HCT116 (cell line): ENCODE data around the gene ACP4. TPM values are rescaled to one million over a fixed set of nuclear protein-coding genes. Genes with fewer than 3 reads are reported as not detected.
"Not testable (repeated sequence)": the region's sequence is repeated elsewhere in the genome, so short reads cannot be mapped to it uniquely, and the experiment has no call there.

Source experiments
- ATAC-seq: fragments of 200-7000 bp; cut with Tn5 transposase; 2 replicates; pipeline ENCODE4 v1.9.1; 2020; ENCODE audit warnings: mild to moderate bottlenecking, moderate library complexity
- BruUV-seq: library from RNA; stranded (reverse); fragments of 400-500 nt; replicated peaks from 2 replicates; lab custom pipeline; 2021; lab: Mats Ljungman, UMichigan
- CTCF ChIA-PET: fragments of 300-600 bp; sonication (Branson Sonifier 250); formaldehyde crosslinking; loops from one replicate; lab custom pipeline; 2021; ENCODE audit warnings: antibody characterized with exemption; lab: Charles Lee
- POLR2A ChIA-PET: fragments of 300-600, 350-600 bp; sonication (Branson Sonifier 250); formaldehyde crosslinking; loops from one replicate; lab custom pipeline; 2021; ENCODE audit warnings: antibody characterized with exemption; lab: Charles Lee
- RAD21 ChIA-PET, 2 experiments: fragments of 300-600 bp; sonication (Branson Sonifier 250); formaldehyde crosslinking; loops; one replicate each; lab custom pipeline; 2023; ENCODE audit warnings: low total read pairs in 2 of 2; ENCODE audit not compliant: uncharacterized antibody in 2 of 2, unreplicated experiment in 2 of 2, low non-redundant PET in 1 of 2; lab: Charles Lee
- DNase-seq: peaks from one replicate; pipeline ENCODE4 v3.0.0-alpha.2; 2010; ENCODE audit warnings: low read depth, low spot score
- H2AFZ ChIP-seq: fragments of 200-600 bp; shearing (Covaris generic), sonication (generic); 2 replicates; pipeline ENCODE4 v1.6.1; 2017; ENCODE audit warnings: low read depth, mixed run types, mixed read lengths, antibody characterized with exemption, low read length; ENCODE audit not compliant: poor library complexity, severe bottlenecking
- H3K27ac ChIP-seq: 2 replicates; pipeline ENCODE4 v1.5.1; 2012; ENCODE audit warnings: low read depth, low read length
- H3K27me3 ChIP-seq: fragments of 200-600 bp; sonication (generic); 2 replicates; pipeline ENCODE4 v1.6.1; 2016; ENCODE audit warnings: mixed run types, low read length, mixed read lengths; ENCODE audit not compliant: insufficient read depth
- H3K36me3 ChIP-seq, 2 experiments: fragments of 200-500 bp in 1 of 2; fragments of 200-600 bp in 1 of 2; sonication (Bioruptor generic) in 1 of 2; sonication (generic) in 1 of 2; 2 replicates each; pipeline versions ENCODE4 v1.5.1 to v1.6.1; 2014 to 2016; ENCODE audit warnings: low read length in 2 of 2, inconsistent platforms in 1 of 2, mixed read lengths in 1 of 2, mixed run types in 1 of 2; ENCODE audit not compliant: insufficient read depth in 2 of 2, control insufficient read depth in 1 of 2
- H3K4me1 ChIP-seq, 2 experiments: fragments of 200-600 bp in 1 of 2; sonication (generic) in 1 of 2; 2 replicates each; pipeline versions ENCODE4 v1.5.1 to v1.6.1; 2012 to 2017; ENCODE audit warnings: low read length in 2 of 2, inconsistent platforms in 1 of 2, mild to moderate bottlenecking in 1 of 2, mixed read lengths in 1 of 2, mixed run types in 1 of 2, moderate library complexity in 1 of 2; ENCODE audit not compliant: insufficient read depth in 2 of 2, control insufficient read depth in 1 of 2
- H3K4me2 ChIP-seq: fragments of 200-600 bp; sonication (generic); 2 replicates; pipeline ENCODE4 v1.6.1; 2017; ENCODE audit warnings: mixed run types, low read length, mixed read lengths
- H3K4me3 ChIP-seq, 2 experiments: fragments of 200-600 bp in 1 of 2; sonication (generic) in 1 of 2; replicated peaks in 1 of 2; 2 replicates each; pipeline ENCODE4 v1.5.1; 2011 to 2016; ENCODE audit warnings: low read length in 2 of 2, control low read depth in 1 of 2, low read depth in 1 of 2, mild to moderate bottlenecking in 1 of 2, mixed read lengths in 1 of 2, mixed run types in 1 of 2
- H3K79me2 ChIP-seq: fragments of 200-600 bp; sonication (generic); 2 replicates; pipeline ENCODE4 v1.6.1; 2017; ENCODE audit warnings: mild to moderate bottlenecking, mixed run types, low read length, moderate library complexity, mixed read lengths; ENCODE audit not compliant: insufficient read depth
- H3K9ac ChIP-seq: fragments of 200-600 bp; sonication (generic); 2 replicates; pipeline ENCODE4 v1.6.1; 2016; ENCODE audit warnings: low read length, mixed read lengths
- H3K9me2 ChIP-seq: fragments of 200-600 bp; sonication (generic), shearing (Covaris generic); 2 replicates; pipeline ENCODE4 v1.6.1; 2017; ENCODE audit warnings: mixed run types, mild to moderate bottlenecking, moderate library complexity; ENCODE audit not compliant: insufficient read depth
- H3K9me3 ChIP-seq, 2 experiments: fragments of 200-500 bp in 1 of 2; fragments of 200-600 bp in 1 of 2; sonication (Bioruptor generic) in 1 of 2; sonication (generic) in 1 of 2; 2 replicates each; pipeline ENCODE4 v1.6.1; 2014 to 2017; ENCODE audit warnings: low read length in 2 of 2, mixed read lengths in 2 of 2, inconsistent platforms in 1 of 2, low read depth in 1 of 2, mild to moderate bottlenecking in 1 of 2, mixed run types in 1 of 2, moderate library complexity in 1 of 2; ENCODE audit not compliant: control insufficient read depth in 1 of 2, insufficient read depth in 1 of 2
- H4K20me1 ChIP-seq: fragments of 200-600 bp; sonication (generic), shearing (Covaris generic); 2 replicates; pipeline ENCODE4 v1.6.1; 2017; ENCODE audit warnings: mixed run types, mild to moderate bottlenecking, moderate library complexity; ENCODE audit not compliant: insufficient read depth
- ATF3 ChIP-seq: IDR thresholded peaks from 2 replicates; pipeline ENCODE4 v1.6.1; 2012
- CBX3 ChIP-seq: IDR thresholded peaks from 2 replicates; pipeline ENCODE4 v1.6.1; 2012; ENCODE audit warnings: low read depth
- CEBPB ChIP-seq: IDR thresholded peaks from 2 replicates; pipeline ENCODE4 v1.6.1; 2012; ENCODE audit warnings: low read depth
- CTCF ChIP-seq, 3 experiments: fragments of 200-600 bp in 1 of 3; sonication (generic) in 1 of 3; IDR thresholded peaks in 2 of 3; conservative IDR thresholded peaks in 1 of 3; 2 replicates each; pipeline ENCODE4 v1.5.1; 2012 to 2017; ENCODE audit warnings: low read depth in 2 of 3, low read length in 2 of 3, antibody characterized with exemption in 1 of 3, borderline replicate concordance in 1 of 3, control low read depth in 1 of 3, mild to moderate bottlenecking in 1 of 3, mixed read lengths in 1 of 3, mixed run types in 1 of 3, moderate library complexity in 1 of 3; ENCODE audit not compliant: insufficient read depth in 1 of 3
- EGR1 ChIP-seq: IDR thresholded peaks from 2 replicates; pipeline ENCODE4 v1.6.1; 2012; ENCODE audit warnings: low read depth
- ELF1 ChIP-seq: IDR thresholded peaks from 2 replicates; pipeline ENCODE4 v1.6.1; 2012; ENCODE audit warnings: low read depth, borderline replicate concordance
- EZH2 ChIP-seq: fragments of 200-600 bp; sonication (generic); IDR thresholded peaks from 2 replicates; pipeline ENCODE4 v1.6.1; 2017; ENCODE audit warnings: antibody characterized with exemption, mixed run types
- POLR2A ChIP-seq: IDR thresholded peaks from 2 replicates; pipeline ENCODE4 v1.7.0; 2011; ENCODE audit warnings: borderline replicate concordance; ENCODE audit not compliant: insufficient read depth, insufficient read length; ENCODE audit errors: extremely low read depth
- POLR2AphosphoS5 ChIP-seq: IDR thresholded peaks from 2 replicates; pipeline ENCODE4 v1.6.1; 2011; ENCODE audit warnings: mild to moderate bottlenecking, low read depth, low read length, moderate library complexity
- RAD21 ChIP-seq: IDR thresholded peaks from 2 replicates; pipeline ENCODE4 v1.6.1; 2012; ENCODE audit warnings: low read depth, mild to moderate bottlenecking
- REST ChIP-seq: IDR thresholded peaks from 2 replicates; pipeline ENCODE4 v1.6.1; 2012; ENCODE audit warnings: low read depth
- SIN3A ChIP-seq: IDR thresholded peaks from 2 replicates; pipeline ENCODE4 v1.6.1; 2012; ENCODE audit warnings: low read depth
- SP1 ChIP-seq: IDR thresholded peaks from 2 replicates; pipeline ENCODE4 v1.6.1; 2012; ENCODE audit warnings: low read depth
- SRF ChIP-seq: IDR thresholded peaks from 2 replicates; pipeline ENCODE4 v1.6.1; 2012; ENCODE audit warnings: low read depth
- TCF7L2 ChIP-seq: IDR thresholded peaks from 2 replicates; pipeline ENCODE4 v1.7.0; 2011; ENCODE audit warnings: borderline replicate concordance, inconsistent platforms; ENCODE audit not compliant: insufficient read depth, insufficient read length; ENCODE audit errors: extremely low read depth
- ZFX ChIP-seq: fragments of 450-650 bp; IDR thresholded peaks from 2 replicates; pipeline ENCODE4 v1.6.1; 2017
- ZNF274 ChIP-seq: fragments of 200-500 bp; sonication (Bioruptor generic); IDR thresholded peaks from 2 replicates; pipeline ENCODE4 v1.6.1; 2014; ENCODE audit warnings: mild to moderate bottlenecking, low read depth, low read length, inconsistent platforms
- intact Hi-C: fragments of 100-400 bp; cut with micrococcal nuclease; formaldehyde crosslinking; loops from 2 replicates; pipeline ENCODE4 v1.10.0; 2022
- total RNA-seq: library from RNA; stranded (reverse); gene quantifications from one replicate; pipeline ENCODE4 v1.2.1, GENCODE V29; 2021; ENCODE audit not compliant: unreplicated experiment

The ACP4 gene
- total RNA-seq, 1 experiment from 2014 or later: not detected

GRCh38 chr19:50764409-50764808 is 25.8 kb upstream of the ACP4 start:
- intact Hi-C loops: no loop called here
- no peak overlapping the region for H3K27ac ChIP-seq
- H3K79me2 ChIP-seq: no peaks in the 10 kb centered on the region
- H3K9me3 ChIP-seq: no peaks in the 10 kb centered on the region
- POLR2A ChIA-PET: interaction anchor here (0.9 kb wide), 1 partner anchor 40 kb away, joined by 3 read pairs; no protein-coding TSS in a partner anchor
- H3K9me2 ChIP-seq: no peaks in the 10 kb centered on the region
- H3K4me2 ChIP-seq: no peak overlapping the region
- no TSS peak for BruUV-seq
- ATAC-seq (no peak), DNase-seq (no peak)
- no peaks in the 10 kb centered on the region for H3K27me3 ChIP-seq
- no peak overlapping the region for H3K9ac ChIP-seq
- TF ChIP-seq ELF1: no peak
- TF ChIP-seq CBX3: no peak
- no peak for TF ChIP-seq ZNF274
- no peak for TF ChIP-seq TCF7L2
- TF ChIP-seq POLR2AphosphoS5: no peak
- TF ChIP-seq POLR2A: no peak
- TF ChIP-seq CEBPB: no peak
- TF ChIP-seq SP1: no peak
- TF ChIP-seq ATF3: no peak
- TF ChIP-seq REST: no peak
- TF ChIP-seq ZFX: no peak
- TF ChIP-seq CTCF (IDR thresholded peaks at IDR 0.05 in 2 of 3, conservative IDR thresholded peaks at IDR 0.05 in 1 of 3; ENCODE audit: borderline replicate concordance in 1 of 3, insufficient read depth in 1 of 3, low read depth in 2 of 3, low read length in 2 of 3): no peak
- TF ChIP-seq EGR1: no peak
- no peak for TF ChIP-seq SRF
- TF ChIP-seq SIN3A: no peak
- TF ChIP-seq RAD21: no peak
- TF ChIP-seq EZH2: no peak
- TF ChIP-seq, all 23 proteins: peak for 0
- no peak overlapping the region for H3K4me3 ChIP-seq
- CTCF ChIA-PET: no interaction called here
- H2AFZ ChIP-seq: no peak overlapping the region
- H4K20me1 ChIP-seq: no peaks in the 10 kb centered on the region
- RAD21 ChIA-PET: no interaction called here
- H3K36me3 ChIP-seq: no peaks in the 10 kb centered on the region
- H3K4me1 ChIP-seq: peaks cover 0 to 17% of the 10 kb centered on the region in 2 experiments; a peak in 2 of 4 replicates

- H3K9ac ChIP-seq, CTCF ChIA-PET, H4K20me1 ChIP-seq, H3K79me2 ChIP-seq, H3K9me3 ChIP-seq, H2AFZ ChIP-seq, intact Hi-C loops, H3K27ac ChIP-seq, BruUV-seq, POLR2A ChIA-PET, DNase-seq, H3K9me2 ChIP-seq, ATAC-seq, RAD21 ChIA-PET, H3K4me3 ChIP-seq, H3K36me3 ChIP-seq, H3K27me3 ChIP-seq, H3K4me2 ChIP-seq: not testable (repeated sequence)
- H3K4me1 ChIP-seq: peaks cover 0 to 12% of the 10 kb centered on the region in 2 experiments; a peak in 1 of 4 replicates
Measured at GRCh38 chr19:50766746-50767145, 23.5 kb upstream of the ACP4 start.
